PC-9 (cell line): ENCODE measurements around the gene VPS13D. TPM values are rescaled to one million over a fixed set of nuclear protein-coding genes. Genes with fewer than 3 reads are reported as not detected.
"Not testable (repeated sequence)": the region's sequence is repeated elsewhere in the genome, so short reads cannot be mapped to it uniquely, and the experiment has no call there.

Source experiments
- BruUV-seq: library from RNA; stranded (reverse); fragments of 400-500 nt; replicated peaks from 2 replicates; lab custom pipeline; 2021; lab: Mats Ljungman, UMichigan
- CTCF ChIA-PET: fragments of 300-600 bp; sonication (Branson Sonifier 250); formaldehyde crosslinking; loops from one replicate; lab custom pipeline; 2022; ENCODE audit warnings: antibody characterized with exemption; lab: Charles Lee
- POLR2A ChIA-PET: fragments of 300-600 bp; sonication (Branson Sonifier 250); formaldehyde crosslinking; loops from one replicate; lab custom pipeline; 2022; ENCODE audit warnings: antibody characterized with exemption; ENCODE audit not compliant: unreplicated experiment; lab: Charles Lee
- DNase-seq, 2 experiments: peaks; one replicate each; pipeline versions ENCODE4 v3.0.0 to v3.0.0-alpha.2; 2015 to 2022; ENCODE audit warnings: mixed read lengths in 1 of 2
- H2AFZ ChIP-seq: fragments of 200-600 bp; sonication (generic); 2 replicates; pipeline ENCODE4 v1.8.1; 2017; ENCODE audit warnings: antibody characterized with exemption
- H3F3A ChIP-seq: fragments of 200-600 bp; sonication (generic); 2 replicates; pipeline ENCODE4 v1.8.1; 2017; ENCODE audit warnings: antibody characterized with exemption, mild to moderate bottlenecking, low read depth; ENCODE audit not compliant: insufficient read depth
- H3K27ac ChIP-seq: fragments of 200-600 bp; sonication (generic); 2 replicates; pipeline ENCODE4 v1.6.1; 2016; ENCODE audit warnings: mixed run types
- H3K27me3 ChIP-seq: fragments of 200-600 bp; sonication (generic); 2 replicates; pipeline ENCODE4 v1.6.1; 2016; ENCODE audit warnings: low read depth, mixed run types; ENCODE audit not compliant: insufficient read depth
- H3K36me3 ChIP-seq: fragments of 200-600 bp; sonication (generic); 2 replicates; pipeline ENCODE4 v1.6.1; 2016; ENCODE audit warnings: low read depth, mixed run types
- H3K4me1 ChIP-seq: fragments of 200-600 bp; sonication (generic); replicated peaks from 2 replicates; pipeline ENCODE4 v1.6.1; 2016; ENCODE audit warnings: mixed run types; ENCODE audit not compliant: insufficient read depth
- H3K4me2 ChIP-seq: fragments of 200-600 bp; sonication (generic); 2 replicates; pipeline ENCODE4 v1.6.1; 2017; ENCODE audit warnings: mixed run types
- H3K4me3 ChIP-seq: fragments of 200-600 bp; sonication (generic); 2 replicates; pipeline ENCODE4 v1.6.1; 2016; ENCODE audit warnings: mixed run types
- H3K79me2 ChIP-seq: fragments of 200-600 bp; sonication (generic); 2 replicates; pipeline ENCODE4 v1.6.1; 2017; ENCODE audit warnings: low read depth, mixed run types
- H3K9me2 ChIP-seq: fragments of 200-600 bp; sonication (generic); 2 replicates; pipeline ENCODE4 v1.8.1; 2017; ENCODE audit warnings: mild to moderate bottlenecking; ENCODE audit not compliant: insufficient read depth
- H3K9me3 ChIP-seq: fragments of 200-600 bp; sonication (generic); 2 replicates; pipeline ENCODE4 v1.8.1; 2016; ENCODE audit warnings: low read depth; ENCODE audit not compliant: insufficient read depth
- H4K20me1 ChIP-seq: fragments of 200-600 bp; sonication (generic); 2 replicates; pipeline ENCODE4 v1.8.1; 2017; ENCODE audit not compliant: insufficient read depth
- CTCF ChIP-seq: fragments of 200-600 bp; sonication (generic); conservative IDR thresholded peaks from 2 replicates; pipeline ENCODE4 v1.6.1; 2017; ENCODE audit warnings: mixed run types, antibody characterized with exemption, mild to moderate bottlenecking, moderate library complexity
- EZH2 ChIP-seq: fragments of 200-600 bp; sonication (generic); IDR thresholded peaks from 2 replicates; pipeline ENCODE4 v1.8.0; 2017; ENCODE audit warnings: antibody characterized with exemption, low read depth
- intact Hi-C: fragments of 100-400 bp; cut with micrococcal nuclease; formaldehyde crosslinking; loops from one replicate; pipeline ENCODE4 v1.10.0; 2022; ENCODE audit not compliant: unreplicated experiment
- total RNA-seq: library from RNA; stranded (reverse); gene quantifications from 2 replicates; pipeline ENCODE4 v1.2.3, GENCODE V29; 2021

The VPS13D gene
- total RNA-seq, 1 experiment from 2014 or later: 36.2 TPM

- Histone ChIP-seq H3K9me2 (no peaks in the 10 kb centered on the region), H3K4me3 (no peak overlapping the region), H3K4me1 (no peaks in the 10 kb centered on the region), H3K27ac (no peak overlapping the region), H4K20me1 (no peaks in the 10 kb centered on the region), H3K36me3 (no peaks in the 10 kb centered on the region), H3F3A (0 out of 2 replicates have a peak, but pooled peaks cover 4% of the 10 kb centered on the region), H3K4me2 (no peak overlapping the region), H3K79me2 (no peaks in the 10 kb centered on the region), H3K27me3 (no peaks in the 10 kb centered on the region), H2AFZ (no peak overlapping the region), H3K9me3 (no peaks in the 10 kb centered on the region)
- ChIA-PET POLR2A (no interaction called here), CTCF (no interaction called here)
- intact Hi-C loops: no loop called here
- TF ChIP-seq EZH2: no peak
- TF ChIP-seq CTCF: no peak
- BruUV-seq: no TSS peak
- DNase-seq: no peak
These were observed 307.5 kb downstream of the VPS13D start for GRCh38 chr1:12537294-12537693.

GRCh38 chr1:12537906-12538461 is 308.2 kb downstream of the VPS13D start:
- TF ChIP-seq CTCF: no peak
- no peak for TF ChIP-seq EZH2
- BruUV-seq: no TSS peak
- no peaks in the 10 kb centered on the region for H3K36me3 ChIP-seq
- no peak for DNase-seq
- intact Hi-C loops: no loop called here
- H3K79me2 ChIP-seq: no peaks in the 10 kb centered on the region
- H3K9me2 ChIP-seq: no peaks in the 10 kb centered on the region
- no peaks in the 10 kb centered on the region for H3K27me3 ChIP-seq
- H3F3A ChIP-seq: 0 out of 2 replicates have a peak, but pooled peaks cover 4% of the 10 kb centered on the region
- H3K4me1 ChIP-seq: no peaks in the 10 kb centered on the region
- H2AFZ ChIP-seq: no peak overlapping the region
- no peak overlapping the region for H3K27ac ChIP-seq
- ChIA-PET POLR2A (interaction anchor here (0.6 kb wide), 1 partner anchor 59 kb away, joined by 3 read pairs; no protein-coding TSS in a partner anchor), CTCF (no interaction called here)
- no peaks in the 10 kb centered on the region for H3K9me3 ChIP-seq
- no peak overlapping the region for H3K4me2 ChIP-seq
- no peak overlapping the region for H3K4me3 ChIP-seq
- no peaks in the 10 kb centered on the region for H4K20me1 ChIP-seq

- H3K79me2 ChIP-seq, H4K20me1 ChIP-seq, H3K4me3 ChIP-seq, H3K9me3 ChIP-seq, CTCF ChIA-PET, H3K4me2 ChIP-seq, H3K36me3 ChIP-seq, H3K27me3 ChIP-seq, H2AFZ ChIP-seq, BruUV-seq, intact Hi-C loops, H3F3A ChIP-seq, H3K9me2 ChIP-seq, H3K27ac ChIP-seq, DNase-seq, H3K4me1 ChIP-seq: not testable (repeated sequence)
- POLR2A ChIA-PET: interaction anchor here (0.6 kb wide), 1 partner anchor 59 kb away, joined by 3 read pairs; no protein-coding TSS in a partner anchor
These were observed 308.7 kb downstream of the VPS13D start for GRCh38 chr1:12538536-12538935.

- no peak overlapping the region for H3K4me3 ChIP-seq
- no peak overlapping the region for H3K27ac ChIP-seq
- H3K36me3 ChIP-seq: no peaks in the 10 kb centered on the region
- H4K20me1 ChIP-seq: no peaks in the 10 kb centered on the region
- no peaks in the 10 kb centered on the region for H3K9me2 ChIP-seq
- no peaks in the 10 kb centered on the region for H3K79me2 ChIP-seq
- no TSS peak for BruUV-seq
- no peaks in the 10 kb centered on the region for H3K4me1 ChIP-seq
- TF ChIP-seq CTCF: no peak
- no peak for TF ChIP-seq EZH2
- DNase-seq: no peak
- no peak overlapping the region for H3K4me2 ChIP-seq
- no peaks in the 10 kb centered on the region for H3F3A ChIP-seq
- no peak overlapping the region for H2AFZ ChIP-seq
- ChIA-PET POLR2A (interaction anchor here (0.6 kb wide), 1 partner anchor 66 kb away, joined by 3 read pairs; no protein-coding TSS in a partner anchor), CTCF (no interaction called here)
- intact Hi-C loops: no loop called here
- no peaks in the 10 kb centered on the region for H3K27me3 ChIP-seq
- H3K9me3 ChIP-seq: no peaks in the 10 kb centered on the region
These were observed 309.5 kb downstream of the VPS13D start for GRCh38 chr1:12539320-12539704.
